ENCODE results near the gene FRMD5. TPM values are rescaled to one million over a fixed set of nuclear protein-coding genes. Genes with fewer than 3 reads are reported as not detected.

FRMD5 gene
- total RNA-seq, 1 donor from 2014 or later: 1.2 TPM

GRCh38 chr15:43953402-43953801 lies 241.7 kb downstream of the FRMD5 start:
- no peaks in the 10 kb centered on the region for H3K36me3 ChIP-seq
- intact Hi-C loops (cut with DNase I): no loop called here
- no peak for TF ChIP-seq CTCF (IDR thresholded peaks at IDR 0.05)
- no peak overlapping the region for H3K4me3 ChIP-seq
- H3K27me3 ChIP-seq: peaks cover 6% of the 10 kb centered on the region
- DNase-seq (no peak), ATAC-seq (no peak)
- H3K4me1 ChIP-seq: no peaks in the 10 kb centered on the region
- H3K27ac ChIP-seq: no peak overlapping the region
- no peaks in the 10 kb centered on the region for H3K9me3 ChIP-seq

GRCh38 chr15:43950531-43950930 lies 244.5 kb downstream of the FRMD5 start:
- Histone ChIP-seq H3K27me3 (no peaks in the 10 kb centered on the region), H3K36me3 (no peaks in the 10 kb centered on the region), H3K4me1 (no peaks in the 10 kb centered on the region), H3K4me3 (no peak overlapping the region), H3K9me3 (no peaks in the 10 kb centered on the region), H3K27ac (no peak overlapping the region)
- no peak for TF ChIP-seq CTCF (IDR thresholded peaks at IDR 0.05)
- DNase-seq (no peak), ATAC-seq (no peak)
- intact Hi-C loops (cut with DNase I): no loop called here

- no peaks in the 10 kb centered on the region for H3K36me3 ChIP-seq
- intact Hi-C loops (cut with DNase I): no loop called here
- ATAC-seq (no peak), DNase-seq (no peak)
- H3K27ac ChIP-seq: no peak overlapping the region
- no peak for TF ChIP-seq CTCF (IDR thresholded peaks at IDR 0.05)
- no peak overlapping the region for H3K4me3 ChIP-seq
- no peaks in the 10 kb centered on the region for H3K27me3 ChIP-seq
- H3K9me3 ChIP-seq: no peaks in the 10 kb centered on the region
- no peaks in the 10 kb centered on the region for H3K4me1 ChIP-seq
Measured at GRCh38 chr15:43948691-43949325, 246.3 kb downstream of the FRMD5 start.

GRCh38 chr15:43943511-43943910 lies 251.6 kb downstream of the FRMD5 start:
- no peaks in the 10 kb centered on the region for H3K4me1 ChIP-seq
- no peak overlapping the region for H3K4me3 ChIP-seq
- ATAC-seq (no peak), DNase-seq (no peak)
- no peak for TF ChIP-seq CTCF (IDR thresholded peaks at IDR 0.05)
- no peaks in the 10 kb centered on the region for H3K9me3 ChIP-seq
- no peak overlapping the region for H3K27ac ChIP-seq
- no peaks in the 10 kb centered on the region for H3K36me3 ChIP-seq
- intact Hi-C loops (cut with DNase I): no loop called here
- H3K27me3 ChIP-seq: no peaks in the 10 kb centered on the region

GRCh38 chr15:43942194-43942593 lies 252.9 kb downstream of the FRMD5 start:
- Histone ChIP-seq H3K4me1 (no peaks in the 10 kb centered on the region), H3K9me3 (no peaks in the 10 kb centered on the region), H3K36me3 (no peaks in the 10 kb centered on the region), H3K4me3 (no peak overlapping the region), H3K27me3 (no peaks in the 10 kb centered on the region), H3K27ac (no peak overlapping the region)
- intact Hi-C loops (cut with DNase I): no loop called here
- no peak for DNase-seq
- TF ChIP-seq CTCF (IDR thresholded peaks at IDR 0.05): no peak
- ATAC-seq: no peak

- H3K4me3 ChIP-seq: no peak overlapping the region
- intact Hi-C loops (cut with DNase I): no loop called here
- no peak for TF ChIP-seq CTCF (IDR thresholded peaks at IDR 0.05)
- ATAC-seq (no peak), DNase-seq (no peak)
- H3K36me3 ChIP-seq: no peaks in the 10 kb centered on the region
- H3K4me1 ChIP-seq: no peaks in the 10 kb centered on the region
- H3K27ac ChIP-seq: no peak overlapping the region
- no peaks in the 10 kb centered on the region for H3K9me3 ChIP-seq
- H3K27me3 ChIP-seq: no peaks in the 10 kb centered on the region
Measured at GRCh38 chr15:43941555-43941954, 253.5 kb downstream of the FRMD5 start.

All from upper lobe of right lung (tissue), 1 donor.